Caco-2 (cell line): Measurements from ENCODE around the gene UBAP2. TPM values are rescaled to one million over a fixed set of nuclear protein-coding genes. Genes with fewer than 3 reads are reported as not detected.

Experiments
- BruUV-seq: library from RNA; stranded (reverse); fragments of 400-500 nt; replicated peaks from 2 replicates; lab custom pipeline; 2021; lab: Mats Ljungman, UMichigan
- CTCF ChIA-PET: fragments of 300-600 bp; sonication (Branson Sonifier 250); formaldehyde crosslinking; loops from one replicate; lab custom pipeline; 2022; ENCODE audit warnings: antibody characterized with exemption; lab: Charles Lee
- POLR2A ChIA-PET: fragments of 300-600 bp; sonication (Branson Sonifier 250); formaldehyde crosslinking; loops from one replicate; lab custom pipeline; 2022; ENCODE audit warnings: antibody characterized with exemption; lab: Charles Lee
- DNase-seq, 2 experiments: peaks; one replicate each; pipeline versions ENCODE4 v3.0.0 to v3.0.0-alpha.2; 2020 to 2022
- H3K27me3 ChIP-seq: replicated peaks from 2 replicates; pipeline ENCODE4 v1.6.0; 2011; ENCODE audit warnings: low read length; ENCODE audit not compliant: control insufficient read depth, insufficient read depth
- H3K36me3 ChIP-seq: 2 replicates; pipeline ENCODE4 v1.5.1; 2011; ENCODE audit warnings: low read length; ENCODE audit not compliant: control insufficient read depth, insufficient read depth
- H3K4me1 ChIP-seq: fragments of 250-450 bp; sonication (Bioruptor Pico); 2 replicates; pipeline ENCODE4 v1.5.1; 2020; ENCODE audit warnings: mild to moderate bottlenecking
- H3K4me3 ChIP-seq: 2 replicates; pipeline ENCODE4 v1.5.1; 2011; ENCODE audit warnings: low read depth, mild to moderate bottlenecking, control low read depth, low read length
- H3K9me3 ChIP-seq: fragments of 250-450 bp; sonication (Bioruptor Pico); 2 replicates; pipeline ENCODE4 v1.5.1; 2020; ENCODE audit warnings: mild to moderate bottlenecking, moderate library complexity
- H3K27ac Mint-ChIP-seq: one replicate; pipeline ENCODE4 v1.8.0; 2022; ENCODE audit warnings: mixed read lengths; ENCODE audit not compliant: unreplicated experiment
- H3K27me3 Mint-ChIP-seq: one replicate; pipeline ENCODE4 v1.8.0; 2022; ENCODE audit warnings: mixed read lengths; ENCODE audit not compliant: insufficient read depth, unreplicated experiment
- H3K36me3 Mint-ChIP-seq: one replicate; pipeline ENCODE4 v1.8.0; 2022; ENCODE audit warnings: mild to moderate bottlenecking, mixed read lengths; ENCODE audit not compliant: insufficient read depth, unreplicated experiment
- H3K4me1 Mint-ChIP-seq: one replicate; pipeline ENCODE4 v1.8.0; 2022; ENCODE audit warnings: low read depth, mixed read lengths; ENCODE audit not compliant: unreplicated experiment
- H3K4me3 Mint-ChIP-seq: one replicate; pipeline ENCODE4 v1.8.0; 2022; ENCODE audit warnings: mild to moderate bottlenecking, moderate library complexity, mixed read lengths; ENCODE audit not compliant: unreplicated experiment
- H3K9me3 Mint-ChIP-seq: one replicate; pipeline ENCODE4 v1.8.0; 2022; ENCODE audit warnings: mixed read lengths; ENCODE audit not compliant: unreplicated experiment
- intact Hi-C: fragments of 100-400 bp; cut with micrococcal nuclease; formaldehyde crosslinking; loops from one replicate; pipeline ENCODE4 v1.10.0; 2022; ENCODE audit not compliant: unreplicated experiment
- total RNA-seq: library from RNA; stranded (reverse); gene quantifications from 2 replicates; pipeline ENCODE4 v1.2.3, GENCODE V29; 2022
- TF ChIP-seq, protein P1 (sequence below), 2 experiments: fragments of 200-600 bp in 1 of 2; IDR thresholded peaks; 1 replicate in 1 of 2; 2 replicates in 1 of 2; pipeline versions ENCODE4 v1.5.1 to v1.8.0; 2011 to 2022; ENCODE audit warnings: antibody characterized with exemption in 1 of 2, control low read depth in 1 of 2, inconsistent platforms in 1 of 2, low read depth in 1 of 2, low read length in 1 of 2, mild to moderate bottlenecking in 1 of 2, moderate library complexity in 1 of 2; ENCODE audit not compliant: insufficient read depth in 1 of 2, severe bottlenecking in 1 of 2, unreplicated experiment in 1 of 2

Gene UBAP2
- total RNA-seq, 1 experiment from 2014 or later, result 87.5 TPM

DNA sequence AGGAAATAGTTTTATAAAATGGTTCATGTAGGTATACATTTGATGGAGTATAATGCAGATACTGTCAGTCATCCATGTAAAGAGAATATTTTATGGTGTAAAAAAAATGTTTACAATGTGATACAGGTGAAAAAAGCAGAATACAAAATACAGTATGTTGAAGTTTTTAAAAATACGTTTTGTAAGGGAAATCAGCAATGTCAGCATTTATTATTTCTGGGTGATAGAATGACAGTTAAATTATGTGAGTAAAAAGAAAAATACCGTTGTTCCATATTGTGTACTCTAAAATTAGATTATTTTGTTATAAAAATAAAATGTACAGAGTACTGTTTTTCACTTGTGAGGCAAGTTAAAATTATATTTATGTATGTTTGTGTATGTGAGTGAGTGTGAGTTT, 162.7 kb downstream of the UBAP2 start:
- no TSS peak for BruUV-seq
- peaks cover 2% of the 10 kb centered on the region; the same call in 1 of the 2 replicates for H3K36me3 ChIP-seq
- POLR2A ChIA-PET, result no interaction called here
- intact Hi-C loops, result no loop called here
- H3K27me3 ChIP-seq, result no peaks in the 10 kb centered on the region
- Mint-ChIP-seq H3K4me1 (peaks cover 8% of the 10 kb centered on the region), H3K27ac (no peak overlapping the region), H3K36me3 (peaks cover 10% of the 10 kb centered on the region), H3K4me3 (no peak overlapping the region), H3K27me3 (no peaks in the 10 kb centered on the region), H3K9me3 (no peaks in the 10 kb centered on the region)
- CTCF ChIA-PET, result no interaction called here
- 0 out of 2 replicates have a peak, but pooled peaks cover 7% of the 10 kb centered on the region for H3K4me1 ChIP-seq
- TF ChIP-seq, protein P1, sequence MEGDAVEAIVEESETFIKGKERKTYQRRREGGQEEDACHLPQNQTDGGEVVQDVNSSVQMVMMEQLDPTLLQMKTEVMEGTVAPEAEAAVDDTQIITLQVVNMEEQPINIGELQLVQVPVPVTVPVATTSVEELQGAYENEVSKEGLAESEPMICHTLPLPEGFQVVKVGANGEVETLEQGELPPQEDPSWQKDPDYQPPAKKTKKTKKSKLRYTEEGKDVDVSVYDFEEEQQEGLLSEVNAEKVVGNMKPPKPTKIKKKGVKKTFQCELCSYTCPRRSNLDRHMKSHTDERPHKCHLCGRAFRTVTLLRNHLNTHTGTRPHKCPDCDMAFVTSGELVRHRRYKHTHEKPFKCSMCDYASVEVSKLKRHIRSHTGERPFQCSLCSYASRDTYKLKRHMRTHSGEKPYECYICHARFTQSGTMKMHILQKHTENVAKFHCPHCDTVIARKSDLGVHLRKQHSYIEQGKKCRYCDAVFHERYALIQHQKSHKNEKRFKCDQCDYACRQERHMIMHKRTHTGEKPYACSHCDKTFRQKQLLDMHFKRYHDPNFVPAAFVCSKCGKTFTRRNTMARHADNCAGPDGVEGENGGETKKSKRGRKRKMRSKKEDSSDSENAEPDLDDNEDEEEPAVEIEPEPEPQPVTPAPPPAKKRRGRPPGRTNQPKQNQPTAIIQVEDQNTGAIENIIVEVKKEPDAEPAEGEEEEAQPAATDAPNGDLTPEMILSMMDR (IDR thresholded peaks at IDR 0.05; ENCODE audit: insufficient read depth in 1 of 2, low read depth in 1 of 2, low read length in 1 of 2, severe bottlenecking in 1 of 2, unreplicated experiment in 1 of 2), result no peak
- H3K4me3 ChIP-seq, result no peak overlapping the region
- no peaks in the 10 kb centered on the region for H3K9me3 ChIP-seq
- no peak for DNase-seq

DNA sequence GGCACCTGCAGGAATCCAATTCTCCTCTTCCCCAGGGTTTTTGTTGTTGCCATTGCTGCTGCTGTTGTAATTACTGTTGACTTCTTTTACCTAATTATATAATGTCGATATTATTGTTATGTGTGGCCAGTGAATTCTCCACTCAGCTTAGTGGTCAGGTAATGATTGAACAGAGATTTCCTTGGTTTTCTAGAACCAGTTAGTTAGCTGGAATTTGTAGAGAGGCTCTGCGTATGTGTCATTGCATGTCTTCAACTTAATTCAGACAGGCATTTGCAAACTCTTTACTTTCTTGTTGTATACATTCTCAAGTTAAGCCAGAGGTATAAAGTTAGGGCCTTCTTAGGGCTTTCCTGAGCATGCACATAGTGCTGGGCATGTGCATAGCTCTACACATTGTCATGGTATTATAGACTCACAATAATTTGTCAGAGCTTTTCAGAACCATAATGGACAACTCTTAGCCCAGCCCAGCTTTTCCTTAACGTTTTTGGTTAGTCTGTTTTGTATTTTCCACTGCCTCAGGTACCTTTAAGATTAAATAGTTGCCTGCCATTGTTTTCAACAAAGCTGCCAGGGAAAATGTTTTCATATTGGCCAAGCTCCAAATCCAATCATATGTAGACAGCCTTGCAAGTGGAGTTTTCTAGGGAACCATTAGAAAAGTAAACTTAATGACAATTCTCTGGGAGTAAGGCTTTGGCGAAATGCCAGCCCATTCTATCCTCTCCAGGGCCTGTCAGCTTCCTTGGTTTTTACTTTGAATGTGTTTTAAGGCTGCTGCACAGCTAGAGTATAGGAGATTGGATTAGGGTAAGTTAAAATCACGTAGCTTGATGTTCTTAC, 163.6 kb downstream of the UBAP2 start:
- ChIA-PET CTCF (no interaction called here), POLR2A (no interaction called here)
- Mint-ChIP-seq H3K9me3 (no peaks in the 10 kb centered on the region), H3K4me3 (no peak overlapping the region), H3K4me1 (peaks cover 13% of the 10 kb centered on the region), H3K36me3 (peaks cover 10% of the 10 kb centered on the region), H3K27ac (no peak overlapping the region), H3K27me3 (no peaks in the 10 kb centered on the region)
- no TSS peak for BruUV-seq
- Histone ChIP-seq H3K4me3 (no peak overlapping the region), H3K36me3 (peaks cover 2% of the 10 kb centered on the region; the same call in 1 of the 2 replicates), H3K27me3 (no peaks in the 10 kb centered on the region), H3K4me1 (0 out of 2 replicates have a peak, but pooled peaks cover 7% of the 10 kb centered on the region), H3K9me3 (no peaks in the 10 kb centered on the region)
- intact Hi-C loops, result no loop called here
- no peak for DNase-seq
- TF ChIP-seq, protein P1 (IDR thresholded peaks at IDR 0.05; ENCODE audit: insufficient read depth in 1 of 2, low read depth in 1 of 2, low read length in 1 of 2, severe bottlenecking in 1 of 2, unreplicated experiment in 1 of 2), result no peak

DNA sequence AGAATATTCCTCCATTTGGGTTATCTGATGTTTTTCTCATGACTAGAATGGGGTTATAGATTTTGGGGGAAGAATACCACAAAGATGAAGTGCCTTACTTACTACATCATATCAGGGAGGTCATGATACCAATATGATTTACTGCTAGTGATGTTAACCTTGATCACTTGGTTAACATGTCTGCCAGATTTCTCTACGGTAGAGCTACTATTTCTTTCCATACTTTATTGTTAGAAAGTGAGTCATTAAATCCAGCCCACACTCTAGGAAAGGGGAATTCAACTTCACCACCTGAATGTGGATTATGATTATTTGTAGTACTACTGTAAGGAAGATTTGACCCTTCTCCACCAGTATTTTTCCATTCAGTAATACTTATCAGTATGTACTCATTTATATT, 167.1 kb downstream of the UBAP2 start:
- Mint-ChIP-seq H3K4me3 (no peak overlapping the region), H3K27me3 (no peaks in the 10 kb centered on the region), H3K36me3 (no peaks in the 10 kb centered on the region), H3K4me1 (peaks cover 25% of the 10 kb centered on the region), H3K9me3 (no peaks in the 10 kb centered on the region), H3K27ac (no peak overlapping the region)
- CTCF ChIA-PET, result no interaction called here
- POLR2A ChIA-PET, result no interaction called here
- H3K4me3 ChIP-seq, result no peak overlapping the region
- TF ChIP-seq, protein P1 (IDR thresholded peaks at IDR 0.05; ENCODE audit: insufficient read depth in 1 of 2, low read depth in 1 of 2, low read length in 1 of 2, severe bottlenecking in 1 of 2, unreplicated experiment in 1 of 2), result no peak
- no peak for DNase-seq
- H3K4me1 ChIP-seq, result 0 out of 2 replicates have a peak, but pooled peaks cover 7% of the 10 kb centered on the region
- no TSS peak for BruUV-seq
- no peaks in the 10 kb centered on the region for H3K9me3 ChIP-seq
- H3K36me3 ChIP-seq, result no peaks in the 10 kb centered on the region
- no peaks in the 10 kb centered on the region for H3K27me3 ChIP-seq
- intact Hi-C loops, result no loop called here
